Liver (tissue), 9 donors: ENCODE measurements around the gene CES2. TPM values are rescaled to one million over a fixed set of nuclear protein-coding genes. Genes with fewer than 3 reads are reported as not detected.
"Not testable (repeated sequence)": the region's sequence is repeated elsewhere in the genome, so short reads cannot be mapped to it uniquely, and the experiment has no call there.

Experiments
- DNase-seq: peaks from one replicate; pipeline ENCODE4 v3.0.0-alpha.2; 2017; ENCODE audit warnings: low spot score
- H3K27ac ChIP-seq, 2 donors: one replicate each; pipeline ENCODE4 v1.7.0; 2013; ENCODE audit warnings: inconsistent platforms in 2 of 2, low read length in 2 of 2, control low read depth in 1 of 2, low read depth in 1 of 2, mild to moderate bottlenecking in 1 of 2
- H3K27me3 ChIP-seq, 4 donors: one replicate each; pipeline versions ENCODE4 v1.6.1 to v1.7.0; 2013; ENCODE audit warnings: low read length in 3 of 4, inconsistent platforms in 1 of 4, mild to moderate bottlenecking in 1 of 4, moderate library complexity in 1 of 4; ENCODE audit not compliant: control insufficient read depth in 4 of 4, insufficient read depth in 4 of 4
- H3K36me3 ChIP-seq, 4 donors: one replicate each; pipeline versions ENCODE4 v1.6.1 to v1.7.0; 2013; ENCODE audit warnings: low read length in 3 of 4, mild to moderate bottlenecking in 3 of 4, low read depth in 1 of 4, moderate library complexity in 1 of 4; ENCODE audit not compliant: control insufficient read depth in 4 of 4, insufficient read depth in 3 of 4
- H3K4me1 ChIP-seq, 4 donors: one replicate each; pipeline versions ENCODE4 v1.6.1 to v1.7.0; 2013; ENCODE audit warnings: low read length in 3 of 4, mild to moderate bottlenecking in 3 of 4, moderate library complexity in 1 of 4; ENCODE audit not compliant: control insufficient read depth in 4 of 4, insufficient read depth in 4 of 4
- H3K4me3 ChIP-seq, 3 donors: one replicate each; pipeline versions ENCODE4 v1.6.1 to v1.7.0; 2013; ENCODE audit warnings: low read length in 3 of 3, control low read depth in 1 of 3, low read depth in 1 of 3, mild to moderate bottlenecking in 1 of 3
- H3K9ac ChIP-seq, 2 donors: one replicate each; pipeline ENCODE4 v1.7.0; 2013; ENCODE audit warnings: low read length in 2 of 2, mild to moderate bottlenecking in 2 of 2, moderate library complexity in 2 of 2, control low read depth in 1 of 2, low read depth in 1 of 2
- H3K9me3 ChIP-seq, 4 donors: one replicate each; pipeline versions ENCODE4 v1.6.1 to v1.7.0; 2013; ENCODE audit warnings: low read length in 3 of 4; ENCODE audit not compliant: control insufficient read depth in 4 of 4
- EGR1 ChIP-seq, 2 donors: IDR thresholded peaks; 2 replicates each; pipeline ENCODE4 v1.6.1; 2016 to 2018; ENCODE audit warnings: antibody characterized with exemption in 2 of 2, low read depth in 2 of 2
- GABPA ChIP-seq, 2 donors: IDR thresholded peaks in 1 of 2; conservative IDR thresholded peaks in 1 of 2; 2 replicates each; pipeline ENCODE4 v1.6.1; 2016; ENCODE audit warnings: antibody characterized with exemption in 2 of 2, mild to moderate bottlenecking in 1 of 2, moderate library complexity in 1 of 2
- HNF4A ChIP-seq, 2 donors: conservative IDR thresholded peaks; 2 replicates each; pipeline ENCODE4 v1.6.1; 2016; ENCODE audit warnings: antibody characterized with exemption in 2 of 2, mild to moderate bottlenecking in 2 of 2
- REST ChIP-seq: IDR thresholded peaks from 2 replicates; pipeline ENCODE4 v1.6.1; 2016; ENCODE audit warnings: antibody characterized with exemption, mild to moderate bottlenecking
- RXRA ChIP-seq, 2 donors: IDR thresholded peaks; 2 replicates each; pipeline ENCODE4 v1.6.1; 2017 to 2018; ENCODE audit warnings: antibody characterized with exemption in 2 of 2, mild to moderate bottlenecking in 1 of 2
- WGBS: extraction: QIAGEN DNeasy Blood & Tissue Kit; methylation state at CpG from one replicate; pipeline ENCODE4 v1.1.7; 2013; 5-methylcytosine and 5-hydroxymethylcytosine counted together
- polyA plus RNA-seq, 2 donors: library from polyadenylated mRNA; stranded (reverse) in 1 of 2; unstranded in 1 of 2; fragments of 200-250 nt in 1 of 2; fragments of >200 nt in 1 of 2; fragmentation: Nextera tagmentation in 1 of 2; extraction: Ambion mirVana in 1 of 2; gene quantifications; one replicate each; pipeline versions ENCODE4 v1.2.1 to v1.2.3, GENCODE V29; 2013 to 2015
- total RNA-seq, 2 donors: library from RNA; depleted of rRNA; stranded (reverse); fragments of >200 nt; gene quantifications; one replicate each; pipeline ENCODE4 v1.2.3, GENCODE V29; 2014
- TF ChIP-seq, protein P1 (sequence below): IDR thresholded peaks from 2 replicates; pipeline ENCODE4 v1.6.1; 2016; ENCODE audit warnings: antibody characterized with exemption
- TF ChIP-seq, protein P2 (sequence below): fragments of 150-350 bp; IDR thresholded peaks from 2 replicates; pipeline ENCODE4 v1.5.1; 2017; ENCODE audit warnings: improper control_type of control experiment, low read depth, low read length; ENCODE audit not compliant: missing input control
- donor health status: healthy.
- donor health status: healthy.
- donor health status: healthy.
- donor health status: healthy.
- donor health status: healthy.

The CES2 gene
- total and polyA plus RNA-seq, 4 donors, result 21.2 to 200 (median 182) TPM

DNA sequence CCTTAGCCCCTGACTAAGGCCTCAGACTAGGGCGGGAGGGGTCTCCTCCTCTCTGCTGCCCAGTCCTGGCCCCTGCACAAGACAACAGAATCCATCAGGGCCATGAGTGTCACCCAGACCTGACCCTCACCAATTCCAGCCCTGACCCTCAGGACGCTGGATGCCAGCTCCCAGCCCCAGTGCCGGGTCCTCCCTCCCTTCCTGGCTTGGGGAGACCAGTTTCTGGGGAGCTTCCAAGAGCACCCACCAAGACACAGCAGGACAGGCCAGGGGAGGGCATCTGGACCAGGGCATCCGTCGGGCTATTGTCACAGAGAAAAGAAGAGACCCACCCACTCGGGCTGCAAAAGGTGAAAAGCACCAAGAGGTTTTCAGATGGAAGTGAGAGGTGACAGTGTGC lies 38.4 kb downstream of the CES2 start:
- Histone ChIP-seq H3K27me3 (no peaks in the 10 kb centered on the region), H3K4me1 (peaks cover 0 to 14% (median 10%) of the 10 kb centered on the region in 4 donors), H3K9me3 (no peaks in the 10 kb centered on the region), H3K9ac (no peak overlapping the region), H3K4me3 (no peak overlapping the region), H3K36me3 (peaks cover 0 to 8% (median 6%) of the 10 kb centered on the region in 4 donors), H3K27ac (no peak overlapping the region)
- TF ChIP-seq RXRA (IDR thresholded peaks at IDR 0.05) (no peak), REST (no peak), GABPA (IDR thresholded peaks at IDR 0.05 in 1 of 2, conservative IDR thresholded peaks at IDR 0.05 in 1 of 2) (no peak), HNF4A (conservative IDR thresholded peaks at IDR 0.05) (no peak), EGR1 (IDR thresholded peaks at IDR 0.05; ENCODE audit: low read depth in 2 of 2) (no peak)
- TF ChIP-seq, protein P1, sequence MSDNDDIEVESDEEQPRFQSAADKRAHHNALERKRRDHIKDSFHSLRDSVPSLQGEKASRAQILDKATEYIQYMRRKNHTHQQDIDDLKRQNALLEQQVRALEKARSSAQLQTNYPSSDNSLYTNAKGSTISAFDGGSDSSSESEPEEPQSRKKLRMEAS, result no peak
- TF ChIP-seq, protein P2, sequence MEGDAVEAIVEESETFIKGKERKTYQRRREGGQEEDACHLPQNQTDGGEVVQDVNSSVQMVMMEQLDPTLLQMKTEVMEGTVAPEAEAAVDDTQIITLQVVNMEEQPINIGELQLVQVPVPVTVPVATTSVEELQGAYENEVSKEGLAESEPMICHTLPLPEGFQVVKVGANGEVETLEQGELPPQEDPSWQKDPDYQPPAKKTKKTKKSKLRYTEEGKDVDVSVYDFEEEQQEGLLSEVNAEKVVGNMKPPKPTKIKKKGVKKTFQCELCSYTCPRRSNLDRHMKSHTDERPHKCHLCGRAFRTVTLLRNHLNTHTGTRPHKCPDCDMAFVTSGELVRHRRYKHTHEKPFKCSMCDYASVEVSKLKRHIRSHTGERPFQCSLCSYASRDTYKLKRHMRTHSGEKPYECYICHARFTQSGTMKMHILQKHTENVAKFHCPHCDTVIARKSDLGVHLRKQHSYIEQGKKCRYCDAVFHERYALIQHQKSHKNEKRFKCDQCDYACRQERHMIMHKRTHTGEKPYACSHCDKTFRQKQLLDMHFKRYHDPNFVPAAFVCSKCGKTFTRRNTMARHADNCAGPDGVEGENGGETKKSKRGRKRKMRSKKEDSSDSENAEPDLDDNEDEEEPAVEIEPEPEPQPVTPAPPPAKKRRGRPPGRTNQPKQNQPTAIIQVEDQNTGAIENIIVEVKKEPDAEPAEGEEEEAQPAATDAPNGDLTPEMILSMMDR, result no peak
- no peak for DNase-seq
- 87% methylated on average over 6 of the region's 6 CpGs for WGBS

GRCh38 chr16:66974156-66974931 lies 39.0 kb downstream of the CES2 start:
- not testable (repeated sequence) for DNase-seq, H3K9me3 ChIP-seq, H3K27me3 ChIP-seq, H3K4me3 ChIP-seq, H3K27ac ChIP-seq, H3K9ac ChIP-seq, H3K36me3 ChIP-seq
- H3K4me1 ChIP-seq, result peaks cover 0 to 14% (median 7%) of the 10 kb centered on the region in 4 donors
- WGBS, result 90% methylated on average over 32 of the region's 32 CpGs

- H3K9me3 ChIP-seq, H3K36me3 ChIP-seq, H3K4me3 ChIP-seq, H3K27me3 ChIP-seq, H3K27ac ChIP-seq, H3K9ac ChIP-seq, DNase-seq: not testable (repeated sequence)
- peaks cover 0 to 15% (median 7%) of the 10 kb centered on the region in 4 donors for H3K4me1 ChIP-seq
- WGBS, result 75% methylated on average over 11 of the region's 11 CpGs
These were observed 39.6 kb downstream of the CES2 start for GRCh38 chr16:66974932-66975246.
